ENCODE data around the gene INPP5K. TPM values are rescaled to one million over a fixed set of nuclear protein-coding genes. Genes with fewer than 3 reads are reported as not detected.

INPP5K gene
- total and polyA plus RNA-seq, 2 of the 4 experiments (the other 2 are of a cell fraction), result 14.9 to 17.4 TPM

GRCh38 chr17:1464186-1464585, 52.2 kb downstream of the INPP5K start:
- H3K9ac ChIP-seq (ENCODE audit: low read depth, low read length), result no peak overlapping the region
- no peak overlapping the region for H4K8ac ChIP-seq (ENCODE audit: low read depth in 2 of 2, low read length in 2 of 2)
- ATAC-seq (ENCODE audit: low read depth), result no peak
- no peaks in the 10 kb centered on the region for H3K9me3 ChIP-seq (ENCODE audit: control insufficient read depth, insufficient read depth, low read length)
- TF ChIP-seq RFX5 (IDR thresholded peaks at IDR 0.05; ENCODE audit: low read depth, low read length) (no peak), ELK1 (IDR thresholded peaks at IDR 0.05; ENCODE audit: borderline replicate concordance, low read depth, low read length) (no peak), CEBPB (IDR thresholded peaks at IDR 0.05; ENCODE audit: low read depth, low read length) (no peak), RAD21 (IDR thresholded peaks at IDR 0.05; ENCODE audit: low read length) (no peak), BHLHE40 (IDR thresholded peaks at IDR 0.05; ENCODE audit: low read depth, low read length) (no peak), SMC3 (IDR thresholded peaks at IDR 0.05; ENCODE audit: low read depth, low read length) (no peak), CTCF (conservative IDR thresholded peaks at IDR 0.05; ENCODE audit: low read depth, low read length) (no peak)
- no peak overlapping the region for H3K23ac ChIP-seq (ENCODE audit: low read depth, low read length)
- WGBS, 2 experiments (ENCODE audit: extremely low coverage in 2 of 2, insufficient read length in 1 of 2), result 97% methylated on average over 6 of the region's 8 CpGs; no CpG with 5 or more reads in 1 of the 2 experiments
- ChIA-PET CTCF (no interaction called here), POLR2A (ENCODE audit: unreplicated experiment) (no interaction called here)
- H3K9me1 ChIP-seq (ENCODE audit: insufficient read depth, low read length), result peaks cover 13% of the 10 kb centered on the region; the same call in 1 of the 2 replicates
- intact Hi-C loops (cut with micrococcal nuclease) (no loop called here), in situ Hi-C loops (cut with MboI; ENCODE audit: low sequenced_read_pairs) (no loop called here), dilution Hi-C loops (cut with HindIII; ENCODE audit: low sequenced_read_pairs, unreplicated experiment) (no loop called here)
- H2AK5ac ChIP-seq (ENCODE audit: low read depth, low read length), result no peak overlapping the region
- no peak overlapping the region for H2BK15ac ChIP-seq (ENCODE audit: low read depth, low read length)
- peaks cover 57% of the 10 kb centered on the region for H3K36me3 ChIP-seq (ENCODE audit: control insufficient read depth, insufficient read depth, low read length)
- no TSS peak for BruUV-seq (replicated peaks)
- no peak for DNase-seq
- no peak overlapping the region for H3K4me2 ChIP-seq (ENCODE audit: low read depth, low read length)
- no peak overlapping the region for H3K27ac ChIP-seq (ENCODE audit: insufficient read depth, low read length)
- H3K79me1 ChIP-seq (ENCODE audit: low read depth in 1 of 2, low read length in 2 of 2), result peaks cover 11 to 36% of the 10 kb centered on the region in 2 experiments; a peak in 3 of 4 replicates
- no peak overlapping the region for H2AFZ ChIP-seq (replicated peaks; ENCODE audit: low read length, poor library complexity)
- no peak overlapping the region for H3K4me3 ChIP-seq (ENCODE audit: insufficient read depth, low read depth, low read length)
- H3K56ac ChIP-seq (ENCODE audit: extremely low read depth, insufficient read depth, low read length), result no peak overlapping the region
- no peak overlapping the region for H2BK5ac ChIP-seq (ENCODE audit: low read depth, low read length, poor library complexity, severe bottlenecking)
- H3K4me1 ChIP-seq (ENCODE audit: control insufficient read depth, insufficient read depth, low read length), result peaks cover 2% of the 10 kb centered on the region; the same call in 1 of the 2 replicates
- H4K91ac ChIP-seq (ENCODE audit: insufficient read depth, low read depth, low read length), result no peak overlapping the region
- H4K5ac ChIP-seq (ENCODE audit: low read depth, low read length), result no peak overlapping the region
- no peaks in the 10 kb centered on the region for H3K27me3 ChIP-seq (ENCODE audit: control insufficient read depth, insufficient read depth, low read length)
- peaks cover 16% of the 10 kb centered on the region for H4K20me1 ChIP-seq (ENCODE audit: insufficient read depth, low read length)
- no peak overlapping the region for H2BK20ac ChIP-seq (ENCODE audit: low read depth, low read length)
- H2AK9ac ChIP-seq (replicated peaks; ENCODE audit: low read depth, low read length, poor library complexity), result peak overlapping the region; percentile 37
- H3K18ac ChIP-seq (ENCODE audit: low read depth, low read length), result no peak overlapping the region
- H2BK120ac ChIP-seq (ENCODE audit: low read depth, low read length), result no peak overlapping the region
- H3K14ac ChIP-seq (replicated peaks; ENCODE audit: low read depth, low read length), result no peak overlapping the region
- no peak overlapping the region for H3K4ac ChIP-seq (ENCODE audit: low read depth, low read length)

Measured in IMR-90 (cell line).